Activated naive CD4-positive, alpha-beta T cell treated with anti-CD3 and anti-CD28 coated beads, Interleukin-2, amount 50 U/mL, for 24 hours (primary cell): Measurements from ENCODE around the gene GALNT17.

Experiments
- H3K27ac Mint-ChIP-seq: one replicate; pipeline ENCODE4 v1.8.0; 2021; ENCODE audit warnings: mild to moderate bottlenecking, mixed read lengths
- H3K27me3 Mint-ChIP-seq: one replicate; pipeline ENCODE4 v1.8.0; 2021; ENCODE audit warnings: mixed read lengths
- H3K36me3 Mint-ChIP-seq: one replicate; pipeline ENCODE4 v1.8.0; 2021; ENCODE audit warnings: mixed read lengths
- H3K4me1 Mint-ChIP-seq: one replicate; pipeline ENCODE4 v1.8.0; 2021; ENCODE audit warnings: mixed read lengths
- H3K4me3 Mint-ChIP-seq: one replicate; pipeline ENCODE4 v1.8.0; 2021; ENCODE audit warnings: mild to moderate bottlenecking, mixed read lengths
- H3K9me3 Mint-ChIP-seq: one replicate; pipeline ENCODE4 v1.8.0; 2021; ENCODE audit warnings: mixed read lengths

Gene GALNT17

DNA sequence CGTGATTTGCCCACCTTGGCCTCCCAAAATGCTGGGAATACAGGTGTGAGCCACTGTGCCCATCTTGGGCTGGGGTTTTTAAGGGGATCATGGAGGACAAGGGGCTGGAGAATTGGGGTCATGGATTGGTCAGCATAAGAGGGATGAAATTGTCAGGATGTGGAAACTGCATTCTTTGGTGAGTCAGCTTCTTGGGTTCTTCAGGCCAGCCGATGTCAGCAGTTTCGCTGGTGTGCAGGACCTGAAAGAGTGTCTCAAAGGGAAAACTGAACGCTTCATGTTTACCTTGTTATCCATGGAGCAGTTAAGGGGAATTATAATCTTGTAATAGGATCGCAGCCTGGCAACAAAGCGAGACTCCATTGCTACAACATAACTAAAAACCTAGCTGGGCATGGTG, 13.0 kb downstream of the GALNT17 start:
- Mint-ChIP-seq H3K4me1 (no peaks in the 10 kb centered on the region), H3K4me3 (no peak overlapping the region), H3K36me3 (no peaks in the 10 kb centered on the region), H3K9me3 (peaks cover 11% of the 10 kb centered on the region), H3K27ac (no peak overlapping the region), H3K27me3 (no peaks in the 10 kb centered on the region)

GRCh38 chr7:71145906-71146901, 14.3 kb downstream of the GALNT17 start:
- no peaks in the 10 kb centered on the region for H3K4me1 Mint-ChIP-seq
- H3K9me3 Mint-ChIP-seq = peaks cover 14% of the 10 kb centered on the region
- no peak overlapping the region for H3K27ac Mint-ChIP-seq
- no peak overlapping the region for H3K4me3 Mint-ChIP-seq
- H3K36me3 Mint-ChIP-seq = no peaks in the 10 kb centered on the region
- H3K27me3 Mint-ChIP-seq = no peaks in the 10 kb centered on the region

DNA sequence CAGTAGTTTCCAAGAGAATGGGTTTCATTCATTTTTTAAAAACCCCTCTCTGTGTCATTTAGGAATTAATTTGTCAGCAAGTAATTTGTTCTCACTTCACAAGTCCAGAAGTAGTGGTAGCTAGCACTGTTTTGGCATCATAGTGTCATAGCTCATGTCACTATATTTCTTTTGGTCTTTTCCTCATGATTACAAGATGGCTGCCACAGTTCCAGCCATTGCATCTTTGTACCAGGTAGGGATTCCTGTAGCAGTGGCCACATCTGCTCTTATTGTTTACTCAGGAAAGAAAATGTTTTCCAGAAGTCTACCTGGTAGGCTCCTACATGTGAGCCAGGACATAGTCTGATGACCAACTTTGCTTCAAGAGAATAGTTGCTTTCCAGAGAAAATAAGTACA, 16.2 kb downstream of the GALNT17 start:
- Mint-ChIP-seq H3K27ac (no peak overlapping the region), H3K36me3 (no peaks in the 10 kb centered on the region), H3K4me3 (no peak overlapping the region), H3K27me3 (no peaks in the 10 kb centered on the region), H3K9me3 (peaks cover 16% of the 10 kb centered on the region), H3K4me1 (no peaks in the 10 kb centered on the region)

DNA sequence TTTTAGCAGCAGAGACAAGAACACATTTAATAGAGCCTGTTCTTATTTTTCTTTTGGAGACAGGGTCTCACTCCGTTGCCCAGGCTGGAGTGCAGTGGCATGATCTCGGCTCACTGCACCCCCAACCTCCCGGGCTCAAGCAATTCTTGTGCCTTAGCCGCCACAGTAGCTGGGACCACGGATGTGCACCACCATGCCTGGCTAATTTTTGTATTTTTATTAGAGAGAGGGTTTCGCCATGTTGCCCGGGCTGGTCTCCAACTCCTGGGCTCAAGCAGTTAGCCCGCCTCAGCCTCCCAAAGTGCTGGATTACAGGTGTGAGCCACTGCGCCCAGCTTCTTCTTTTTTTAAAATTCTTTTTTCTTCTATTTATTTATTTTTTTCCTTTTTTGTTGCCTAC, 23.3 kb downstream of the GALNT17 start:
- no peak overlapping the region for H3K27ac Mint-ChIP-seq
- H3K9me3 Mint-ChIP-seq = peaks cover 14% of the 10 kb centered on the region
- no peak overlapping the region for H3K4me3 Mint-ChIP-seq
- H3K36me3 Mint-ChIP-seq = no peaks in the 10 kb centered on the region
- H3K27me3 Mint-ChIP-seq = no peaks in the 10 kb centered on the region
- no peaks in the 10 kb centered on the region for H3K4me1 Mint-ChIP-seq

DNA sequence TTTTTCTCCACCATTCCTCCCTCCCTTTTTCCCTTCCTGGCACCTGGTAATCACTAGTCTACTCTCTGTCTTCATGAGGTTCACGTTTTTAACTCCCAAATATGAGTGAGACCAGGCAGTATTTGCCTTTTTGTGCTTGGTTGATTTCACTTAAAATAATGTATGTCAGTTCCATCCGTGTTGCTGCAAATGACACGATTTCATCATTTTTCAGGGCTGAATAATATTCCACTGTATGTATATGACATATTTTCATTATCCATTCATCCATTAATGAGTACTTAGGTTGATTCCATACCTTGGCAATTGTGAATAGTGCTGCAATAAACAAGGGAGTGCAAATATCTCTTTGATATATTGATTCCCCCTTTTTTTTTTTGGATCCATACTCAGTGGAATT, 25.8 kb downstream of the GALNT17 start:
- H3K27me3 Mint-ChIP-seq = no peaks in the 10 kb centered on the region
- peaks cover 10% of the 10 kb centered on the region for H3K9me3 Mint-ChIP-seq
- no peak overlapping the region for H3K27ac Mint-ChIP-seq
- no peaks in the 10 kb centered on the region for H3K4me1 Mint-ChIP-seq
- H3K4me3 Mint-ChIP-seq = no peak overlapping the region
- no peaks in the 10 kb centered on the region for H3K36me3 Mint-ChIP-seq

GRCh38 chr7:71165708-71166107, 33.8 kb downstream of the GALNT17 start:
- H3K4me1 Mint-ChIP-seq = no peaks in the 10 kb centered on the region
- no peak overlapping the region for H3K27ac Mint-ChIP-seq
- H3K9me3 Mint-ChIP-seq = peaks cover 5% of the 10 kb centered on the region
- no peaks in the 10 kb centered on the region for H3K36me3 Mint-ChIP-seq
- H3K27me3 Mint-ChIP-seq = no peaks in the 10 kb centered on the region
- no peak overlapping the region for H3K4me3 Mint-ChIP-seq

DNA sequence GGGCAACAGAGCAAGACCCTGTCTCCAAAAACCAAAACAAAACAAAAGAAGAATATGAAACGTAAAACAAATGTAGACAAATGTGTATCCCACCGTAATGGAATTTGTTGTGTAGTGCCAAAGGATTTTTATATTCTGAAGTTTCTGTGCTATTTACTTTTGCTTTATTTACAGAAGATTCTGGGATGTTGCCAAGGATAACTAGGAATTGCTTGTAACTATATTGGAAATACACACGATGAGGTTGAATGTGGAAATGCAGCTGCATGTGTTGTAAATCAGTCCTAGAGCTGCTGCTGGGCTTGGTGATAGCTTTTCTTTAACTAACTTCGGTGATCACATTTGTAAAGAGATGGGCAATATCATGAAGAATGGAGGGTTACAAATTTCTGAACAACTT, 39.5 kb downstream of the GALNT17 start:
- H3K36me3 Mint-ChIP-seq = no peaks in the 10 kb centered on the region
- H3K4me3 Mint-ChIP-seq = no peak overlapping the region
- H3K27me3 Mint-ChIP-seq = no peaks in the 10 kb centered on the region
- H3K4me1 Mint-ChIP-seq = no peaks in the 10 kb centered on the region
- H3K9me3 Mint-ChIP-seq = peaks cover 10% of the 10 kb centered on the region
- no peak overlapping the region for H3K27ac Mint-ChIP-seq

DNA sequence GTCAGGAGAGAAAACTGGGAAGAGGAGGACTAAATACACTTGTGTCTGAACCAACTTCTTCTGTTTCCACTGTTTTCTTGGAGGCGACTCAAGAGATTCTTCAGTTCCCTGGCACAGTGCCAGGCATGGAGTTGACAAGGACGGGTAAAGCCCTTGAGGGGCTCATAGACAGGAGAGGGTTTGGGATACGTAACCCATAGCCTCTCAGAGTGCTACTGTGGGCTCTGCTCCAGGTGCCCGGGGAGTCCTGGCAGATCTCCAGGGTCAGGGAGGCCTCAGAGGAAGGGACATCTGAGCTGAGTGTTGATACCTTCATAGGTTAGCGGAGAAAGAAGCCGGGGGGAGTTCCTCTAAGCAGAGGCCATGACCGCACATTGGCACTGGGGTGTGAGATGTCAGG, 42.0 kb downstream of the GALNT17 start:
- Mint-ChIP-seq H3K27me3 (no peaks in the 10 kb centered on the region), H3K36me3 (no peaks in the 10 kb centered on the region), H3K9me3 (peaks cover 12% of the 10 kb centered on the region), H3K27ac (no peak overlapping the region), H3K4me1 (no peaks in the 10 kb centered on the region), H3K4me3 (no peak overlapping the region)

- H3K4me3 Mint-ChIP-seq = no peak overlapping the region
- no peak overlapping the region for H3K27ac Mint-ChIP-seq
- no peaks in the 10 kb centered on the region for H3K27me3 Mint-ChIP-seq
- H3K9me3 Mint-ChIP-seq = peaks cover 7% of the 10 kb centered on the region
- H3K36me3 Mint-ChIP-seq = no peaks in the 10 kb centered on the region
- no peaks in the 10 kb centered on the region for H3K4me1 Mint-ChIP-seq
These were observed 50.5 kb downstream of the GALNT17 start for GRCh38 chr7:71182438-71182935.

DNA sequence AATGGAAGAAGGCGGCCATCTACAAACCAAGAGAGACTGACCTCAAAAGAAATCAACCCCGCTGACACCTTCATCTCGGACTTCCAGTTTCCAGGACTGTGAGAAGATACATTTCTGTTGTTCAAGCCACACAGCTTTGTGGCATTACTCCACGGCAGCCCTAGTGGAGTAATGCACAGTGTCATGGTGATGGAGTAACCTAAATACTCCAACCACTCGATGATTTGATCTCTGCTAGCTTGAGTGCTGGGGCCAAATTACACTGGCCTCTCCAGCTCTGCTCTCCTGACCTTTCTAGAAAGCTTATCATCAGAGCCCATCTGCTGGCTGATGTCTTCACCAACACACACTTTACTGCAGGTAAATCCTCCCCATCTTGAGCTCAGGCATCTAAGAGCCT, 52.2 kb downstream of the GALNT17 start:
- no peaks in the 10 kb centered on the region for H3K27me3 Mint-ChIP-seq
- H3K27ac Mint-ChIP-seq = no peak overlapping the region
- H3K9me3 Mint-ChIP-seq = peaks cover 6% of the 10 kb centered on the region

DNA sequence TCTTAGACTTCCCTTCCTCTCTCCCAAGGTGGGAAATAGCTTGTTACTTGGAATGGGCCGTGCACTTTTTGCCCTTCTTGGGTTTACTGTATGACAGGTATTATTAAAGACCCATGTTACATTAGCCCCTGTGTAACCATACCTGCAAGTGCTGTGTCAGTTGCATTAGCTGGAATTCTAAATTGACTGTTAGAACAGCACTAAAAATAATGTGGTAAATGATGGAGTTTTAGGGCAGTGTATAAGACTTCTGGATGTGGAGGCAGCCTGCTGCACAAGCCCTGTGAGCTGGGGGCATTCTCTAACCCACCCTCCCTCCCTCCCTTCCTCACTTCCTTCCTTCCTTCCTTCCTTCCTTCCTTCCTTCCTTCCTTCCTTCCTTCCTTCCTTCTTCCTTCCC, 52.7 kb downstream of the GALNT17 start:
- no peaks in the 10 kb centered on the region for H3K36me3 Mint-ChIP-seq
- H3K4me3 Mint-ChIP-seq = no peak overlapping the region
- H3K27ac Mint-ChIP-seq = no peak overlapping the region
- peaks cover 9% of the 10 kb centered on the region for H3K9me3 Mint-ChIP-seq
- no peaks in the 10 kb centered on the region for H3K4me1 Mint-ChIP-seq
- no peaks in the 10 kb centered on the region for H3K27me3 Mint-ChIP-seq

More for the DNA sequence above, 52.2 kb downstream of the GALNT17 start:
- no peaks in the 10 kb centered on the region for H3K36me3 Mint-ChIP-seq
- H3K4me3 Mint-ChIP-seq = no peak overlapping the region
- no peaks in the 10 kb centered on the region for H3K4me1 Mint-ChIP-seq

- Mint-ChIP-seq H3K9me3 (peaks cover 13% of the 10 kb centered on the region), H3K4me3 (no peak overlapping the region), H3K27me3 (no peaks in the 10 kb centered on the region), H3K27ac (no peak overlapping the region), H3K36me3 (no peaks in the 10 kb centered on the region), H3K4me1 (no peaks in the 10 kb centered on the region)
These were observed 54.7 kb downstream of the GALNT17 start for GRCh38 chr7:71186535-71187057.

GRCh38 chr7:71191771-71192170, 59.8 kb downstream of the GALNT17 start:
- Mint-ChIP-seq H3K27me3 (no peaks in the 10 kb centered on the region), H3K9me3 (peaks cover 14% of the 10 kb centered on the region), H3K36me3 (no peaks in the 10 kb centered on the region), H3K4me1 (no peaks in the 10 kb centered on the region), H3K4me3 (no peak overlapping the region), H3K27ac (no peak overlapping the region)

DNA sequence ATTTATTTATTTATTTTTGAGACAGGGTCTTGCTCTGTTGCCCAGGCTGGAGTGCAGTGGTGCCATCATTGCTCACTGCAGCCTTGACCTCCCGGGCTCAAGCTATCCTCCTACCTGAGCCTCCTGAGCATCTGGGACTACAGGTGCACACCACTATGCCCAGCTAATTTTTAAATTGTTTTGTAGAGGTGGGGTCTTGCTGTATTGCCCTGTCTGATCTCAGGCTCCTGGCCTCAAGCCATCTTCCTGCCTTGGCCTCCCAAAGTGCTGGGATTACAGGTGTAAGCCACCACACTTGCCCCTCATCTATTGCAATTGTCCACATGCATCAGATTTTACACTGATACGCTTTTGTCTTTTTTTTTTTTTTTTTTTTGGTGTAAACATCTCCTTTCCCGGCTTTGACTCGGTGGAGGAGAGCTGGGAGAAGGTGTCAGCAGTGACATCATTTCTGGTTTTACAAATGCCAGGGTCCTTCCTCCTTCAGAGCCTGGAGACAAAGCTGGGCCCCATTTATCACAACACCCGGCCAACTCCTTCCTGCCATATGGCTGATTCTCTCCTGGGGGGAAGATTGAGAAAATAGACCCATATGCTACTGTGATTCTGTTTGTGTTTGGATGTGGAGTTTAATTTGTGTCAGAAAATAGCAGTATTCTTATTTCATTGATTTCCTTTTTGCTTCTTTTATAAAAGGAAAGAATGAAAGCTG, 61.3 kb downstream of the GALNT17 start:
- H3K27ac Mint-ChIP-seq = no peak overlapping the region
- H3K4me3 Mint-ChIP-seq = no peak overlapping the region
- H3K36me3 Mint-ChIP-seq = no peaks in the 10 kb centered on the region
- H3K9me3 Mint-ChIP-seq = peaks cover 19% of the 10 kb centered on the region
- H3K4me1 Mint-ChIP-seq = no peaks in the 10 kb centered on the region
- H3K27me3 Mint-ChIP-seq = no peaks in the 10 kb centered on the region

DNA sequence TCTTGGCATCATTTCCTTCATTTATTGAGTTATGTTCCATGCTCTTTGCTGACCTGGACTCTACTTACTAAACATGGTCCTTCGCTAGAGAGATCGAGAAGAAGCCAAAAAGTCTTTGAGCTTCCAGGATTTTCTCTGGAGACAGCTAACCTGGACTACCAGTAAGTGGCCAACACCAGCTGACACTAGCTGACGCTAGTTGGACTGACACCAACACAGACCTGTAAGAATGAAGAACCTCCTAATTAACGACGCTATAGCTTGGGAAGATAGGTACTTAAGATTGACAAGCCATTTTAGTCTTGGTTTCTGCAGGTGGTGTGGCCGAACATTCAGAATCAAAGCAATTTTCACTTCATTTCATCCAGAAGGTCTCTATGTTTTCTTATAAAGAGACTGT, 66.4 kb downstream of the GALNT17 start:
- peaks cover 5% of the 10 kb centered on the region for H3K9me3 Mint-ChIP-seq

GRCh38 chr7:71198887-71199286, 66.9 kb downstream of the GALNT17 start:
- Mint-ChIP-seq H3K27ac (no peak overlapping the region), H3K36me3 (no peaks in the 10 kb centered on the region), H3K4me3 (no peak overlapping the region), H3K4me1 (no peaks in the 10 kb centered on the region), H3K9me3 (peaks cover 7% of the 10 kb centered on the region), H3K27me3 (no peaks in the 10 kb centered on the region)

More for the DNA sequence above, 66.4 kb downstream of the GALNT17 start:
- no peak overlapping the region for H3K27ac Mint-ChIP-seq
- H3K27me3 Mint-ChIP-seq = no peaks in the 10 kb centered on the region
- H3K4me3 Mint-ChIP-seq = no peak overlapping the region
- no peaks in the 10 kb centered on the region for H3K36me3 Mint-ChIP-seq
- no peaks in the 10 kb centered on the region for H3K4me1 Mint-ChIP-seq
